Measurements from ENCODE around the gene KDF1.

GRCh38 chr1:26956321-26956720 is 3.9 kb downstream of the KDF1 start:
- TF ChIP-seq CTCF (conservative IDR thresholded peaks at IDR 0.05; ENCODE audit: low read length) (no peak), EZH2phosphoT487 (IDR thresholded peaks at IDR 0.05; ENCODE audit: borderline replicate concordance) (no peak)

All from Loucy (cell line).